ENCODE measurements around the gene MYOCD.

GRCh38 chr17:12745486-12745885 lies 79.8 kb downstream of the MYOCD start:
- TF ChIP-seq CTCF (IDR thresholded peaks at IDR 0.05) (no peak), POLR2A (IDR thresholded peaks at IDR 0.05) (no peak), EP300 (IDR thresholded peaks at IDR 0.05) (no peak), POLR2AphosphoS5 (IDR thresholded peaks at IDR 0.05) (no peak)

Measured in sigmoid colon (tissue), 4 donors.